Lung (tissue), 12 donors: ENCODE measurements around the gene RECK. TPM values are rescaled to one million over a fixed set of nuclear protein-coding genes. Genes with fewer than 3 reads are reported as not detected.
A peak's percentile ranks its signal among the peaks of the same experiment; 100 is the strongest.

ENCODE experiments used
- ATAC-seq: fragments of 200-7000 bp; cut with Tn5 transposase; one replicate; pipeline ENCODE4 v1.9.1; 2020; ENCODE audit warnings: moderate number of reproducible peaks; ENCODE audit not compliant: insufficient read depth, low FRiP score
- DNase-seq, 3 donors: peaks; one replicate each; pipeline ENCODE4 v3.0.0-alpha.2; 2013 to 2017
- H3K27ac ChIP-seq, 2 donors: one replicate each; pipeline ENCODE4 v1.5.1; 2013; ENCODE audit warnings: mild to moderate bottlenecking in 2 of 2, moderate library complexity in 2 of 2, control low read depth in 1 of 2, inconsistent platforms in 1 of 2, low read depth in 1 of 2, low read length in 1 of 2
- H3K27me3 ChIP-seq, 3 donors: one replicate each; pipeline ENCODE4 v1.5.1; 2013; ENCODE audit warnings: low read length in 2 of 3; ENCODE audit not compliant: control insufficient read depth in 3 of 3, insufficient read depth in 3 of 3
- H3K36me3 ChIP-seq, 4 donors: one replicate each; pipeline ENCODE4 v1.5.1; 2013; ENCODE audit warnings: low read length in 4 of 4, mild to moderate bottlenecking in 1 of 4, moderate library complexity in 1 of 4; ENCODE audit not compliant: control insufficient read depth in 4 of 4, insufficient read depth in 4 of 4
- H3K4me1 ChIP-seq, 5 donors: one replicate each; pipeline ENCODE4 v1.5.1; 2013; ENCODE audit warnings: low read length in 5 of 5, mild to moderate bottlenecking in 2 of 5, moderate library complexity in 1 of 5; ENCODE audit not compliant: control insufficient read depth in 5 of 5, insufficient read depth in 5 of 5
- H3K4me3 ChIP-seq: one replicate; pipeline ENCODE4 v1.5.1; 2013; ENCODE audit warnings: mild to moderate bottlenecking, control low read depth, moderate library complexity
- H3K9ac ChIP-seq, 2 donors: one replicate each; pipeline ENCODE4 v1.5.1; 2013; ENCODE audit warnings: low read length in 2 of 2, control low read depth in 1 of 2; ENCODE audit not compliant: insufficient read depth in 1 of 2
- H3K9me3 ChIP-seq, 4 donors: one replicate each; pipeline ENCODE4 v1.5.1; 2013; ENCODE audit warnings: low read length in 3 of 4, mild to moderate bottlenecking in 1 of 4, moderate library complexity in 1 of 4; ENCODE audit not compliant: control insufficient read depth in 4 of 4, insufficient read depth in 3 of 4
- CTCF ChIP-seq: IDR thresholded peaks from 2 replicates; pipeline ENCODE4 v1.5.1; 2012; ENCODE audit warnings: mild to moderate bottlenecking; ENCODE audit errors: control extremely low read depth, extremely low read depth
- WGBS, 2 donors: extraction: QIAGEN DNeasy Blood & Tissue Kit; methylation state at CpG; one replicate each; pipeline ENCODE4 v1.1.7; 2013; 5-methylcytosine and 5-hydroxymethylcytosine counted together
- polyA plus RNA-seq, 2 donors: library from polyadenylated mRNA; stranded (reverse); fragments of 200-250 nt; gene quantifications; one replicate each; pipeline ENCODE4 v1.2.1, GENCODE V29; 2013
- total RNA-seq, 2 donors: library from RNA; depleted of rRNA in 1 of 2; stranded (reverse); fragments of >200 nt in 1 of 2; gene quantifications; one replicate each; pipeline ENCODE4 v1.2.1, GENCODE V29; 2014 to 2021
- donor health status: control.
- donor health status: control.
- donor health status: Bipolar disorder and iron deficiency.
- donor health status: healthy.
- donor health status: DM: yes; HTN: yes; CAD: no.

The RECK gene
- total and polyA plus RNA-seq, 4 donors = 4.5 to 19.3 (median 12.0) TPM

DNA sequence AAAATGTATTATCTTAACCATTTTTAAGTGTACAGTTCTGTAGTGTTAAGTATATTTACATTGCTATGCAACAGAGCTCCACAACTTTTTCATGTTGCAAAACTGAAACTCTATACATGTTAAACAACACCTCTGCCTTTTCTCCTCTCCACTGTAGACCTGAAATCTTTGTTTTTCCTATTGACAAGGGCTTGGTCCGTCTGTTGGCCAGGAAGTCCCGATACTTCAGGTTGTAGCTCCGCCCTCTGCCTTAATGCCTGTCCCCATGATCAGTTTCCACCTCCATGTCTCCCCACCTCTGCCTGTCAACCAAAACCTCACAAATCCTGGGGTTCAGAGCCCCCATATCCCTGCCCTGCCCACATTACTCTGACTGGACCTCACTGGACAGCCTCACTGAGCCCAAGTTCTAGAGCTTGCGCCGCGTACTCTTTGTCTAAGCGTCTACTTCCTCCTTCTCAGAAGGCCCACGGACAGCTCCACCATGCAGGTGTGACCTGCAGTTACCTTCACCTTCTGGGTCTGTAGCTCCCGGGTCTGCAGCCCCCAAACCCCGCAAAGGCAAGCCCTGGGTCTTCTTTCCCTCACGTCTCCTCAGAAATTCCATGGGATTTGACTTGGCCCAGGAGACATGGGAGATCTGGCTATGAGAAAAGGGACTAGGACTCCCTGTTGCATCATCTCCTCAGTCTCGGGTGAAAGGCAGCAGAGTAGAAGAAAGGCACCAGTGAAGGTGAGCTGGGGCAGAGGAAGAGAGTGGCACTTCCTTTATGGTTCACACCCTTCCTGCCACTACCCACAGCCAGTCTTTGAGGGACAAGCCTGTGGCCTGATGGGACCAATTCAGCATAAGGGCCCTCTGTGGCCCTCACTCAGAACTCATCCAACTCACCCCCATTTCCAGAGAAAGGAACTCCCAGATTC, 107.9 kb downstream of the RECK start:
- Histone ChIP-seq H3K27me3 (no peaks in the 10 kb centered on the region), H3K9me3 (peaks cover 0 to 2% (median 0%) of the 10 kb centered on the region in 4 donors), H3K4me1 (peaks cover 0 to 32% (median 5%) of the 10 kb centered on the region in 5 donors), H3K9ac (no peak overlapping the region), H3K36me3 (peaks cover 0 to 2% (median 0%) of the 10 kb centered on the region in 4 donors), H3K27ac (peak overlapping the region in 1 of 2 donors; percentile 11), H3K4me3 (no peak overlapping the region)
- ATAC-seq (no peak), DNase-seq (peak in 2 of 3 donors; percentile 16 to 47)
- 57 to 71% methylated on average over 12 of the region's 12 CpGs for WGBS, 2 donors
- no peak for TF ChIP-seq CTCF

DNA sequence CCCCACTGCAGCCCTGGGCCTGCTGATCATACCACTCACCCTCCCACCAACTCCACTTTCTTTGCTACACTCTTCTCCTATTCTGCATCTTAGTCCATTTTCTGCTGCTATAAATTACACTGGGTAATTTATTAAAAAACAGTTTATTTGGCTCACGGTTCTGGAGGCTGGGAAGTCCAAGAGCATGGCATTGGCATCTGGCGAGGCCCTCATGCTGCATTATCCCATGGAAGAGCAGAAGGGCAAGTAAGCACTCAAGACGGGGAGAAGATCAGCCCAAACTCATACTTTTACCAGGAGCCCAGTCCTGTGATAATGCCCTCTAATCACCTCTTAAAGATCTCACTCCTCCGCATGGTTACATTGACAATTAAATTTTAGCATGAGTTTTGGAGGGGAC, 109.3 kb downstream of the RECK start:
- no peak for TF ChIP-seq CTCF
- no peak for DNase-seq
- peaks cover 0 to 2% (median 0%) of the 10 kb centered on the region in 4 donors for H3K9me3 ChIP-seq
- peaks cover 0 to 31% (median 5%) of the 10 kb centered on the region in 5 donors for H3K4me1 ChIP-seq
- H3K4me3 ChIP-seq = no peak overlapping the region
- no peak overlapping the region for H3K27ac ChIP-seq
- no peaks in the 10 kb centered on the region for H3K27me3 ChIP-seq
- H3K36me3 ChIP-seq = peaks cover 0 to 2% (median 0%) of the 10 kb centered on the region in 4 donors
- WGBS, 2 donors = 97 to 99% methylated on average over 4 of the region's 4 CpGs
- no peak overlapping the region for H3K9ac ChIP-seq
- no peak for ATAC-seq

DNA sequence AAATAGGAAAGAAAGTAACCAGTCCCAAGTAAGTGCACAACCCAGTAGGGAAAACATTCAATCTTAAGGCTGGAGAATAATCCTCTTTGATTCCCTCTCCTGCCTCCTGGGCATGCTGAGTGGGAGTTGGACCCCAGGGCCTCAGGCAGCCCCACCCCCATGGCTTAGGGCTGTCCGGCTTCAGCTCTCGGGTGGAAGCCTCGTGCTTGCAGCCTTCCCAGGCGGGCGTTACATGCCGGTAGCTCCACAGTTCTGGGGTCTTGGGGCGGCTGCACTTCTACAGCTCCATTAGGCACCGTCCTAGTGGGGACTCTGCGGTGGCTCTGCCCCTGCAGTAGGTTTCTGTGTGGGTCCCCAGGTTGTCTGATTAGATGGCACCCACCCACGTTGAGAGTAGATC, 109.9 kb downstream of the RECK start:
- TF ChIP-seq CTCF = no peak
- Histone ChIP-seq H3K27ac (no peak overlapping the region), H3K9me3 (peaks cover 0 to 2% (median 0%) of the 10 kb centered on the region in 4 donors), H3K27me3 (no peaks in the 10 kb centered on the region), H3K4me1 (peaks cover 0 to 31% (median 5%) of the 10 kb centered on the region in 5 donors), H3K36me3 (peaks cover 0 to 2% (median 0%) of the 10 kb centered on the region in 4 donors), H3K4me3 (no peak overlapping the region), H3K9ac (no peak overlapping the region)
- DNase-seq = no peak
- ATAC-seq = no peak
- WGBS, 2 donors = 96 to 98% methylated on average over 10 of the region's 10 CpGs
